Thoracic aorta (tissue), 2 donors: ENCODE data around the gene L3MBTL1. TPM values are rescaled to one million over a fixed set of nuclear protein-coding genes. Genes with fewer than 3 reads are reported as not detected.

Experiments used
- ATAC-seq: fragments of 150-250 bp; one replicate; pipeline ENCODE4 v1.8.0; 2017; ENCODE audit warnings: low read depth; ENCODE audit not compliant: insufficient number of reproducible peaks, low FRiP score
- DNase-seq: peaks from one replicate; pipeline ENCODE4 v3.0.0-alpha.2; 2020; ENCODE audit warnings: low spot score
- H3K27ac ChIP-seq, 2 donors: fragments of 200-600 bp; sonication (generic); 1 replicate in 1 of 2; 2 replicates in 1 of 2; pipeline ENCODE4 v1.5.1; 2016; ENCODE audit warnings: mild to moderate bottlenecking in 2 of 2, moderate library complexity in 2 of 2
- H3K27me3 ChIP-seq: fragments of 200-600 bp; sonication (generic); replicated peaks from 2 replicates; pipeline ENCODE4 v1.6.0; 2016; ENCODE audit warnings: mild to moderate bottlenecking; ENCODE audit not compliant: insufficient read depth
- H3K36me3 ChIP-seq: fragments of 200-600 bp; sonication (generic); one replicate; pipeline ENCODE4 v1.5.1; 2016
- H3K4me1 ChIP-seq, 2 donors: fragments of 200-600 bp; sonication (generic); 1 replicate in 1 of 2; 2 replicates in 1 of 2; pipeline versions ENCODE4 v1.5.1 to v1.6.0; 2016; ENCODE audit warnings: low read depth in 2 of 2, mild to moderate bottlenecking in 1 of 2; ENCODE audit not compliant: control insufficient read depth in 1 of 2
- H3K4me3 ChIP-seq: fragments of 200-600 bp; sonication (generic); 2 replicates; pipeline ENCODE4 v1.5.1; 2016; ENCODE audit warnings: mild to moderate bottlenecking
- H3K9me3 ChIP-seq: fragments of 200-600 bp; sonication (generic); 2 replicates; pipeline ENCODE4 v1.5.1; 2016
- CTCF ChIP-seq: fragments of 200-600 bp; sonication (generic); IDR thresholded peaks from one replicate; pipeline ENCODE4 v1.5.1; 2019; ENCODE audit warnings: antibody characterized with exemption
- total RNA-seq, 2 donors: library from RNA; depleted of rRNA; stranded (reverse); fragments of >200 nt; gene quantifications; one replicate each; pipeline versions ENCODE4 v1.1.0 to v1.2.3, GENCODE V29; 2016

The L3MBTL1 gene
- total RNA-seq, 2 donors from 2014 or later, result 15.3 to 21.4 TPM

DNA sequence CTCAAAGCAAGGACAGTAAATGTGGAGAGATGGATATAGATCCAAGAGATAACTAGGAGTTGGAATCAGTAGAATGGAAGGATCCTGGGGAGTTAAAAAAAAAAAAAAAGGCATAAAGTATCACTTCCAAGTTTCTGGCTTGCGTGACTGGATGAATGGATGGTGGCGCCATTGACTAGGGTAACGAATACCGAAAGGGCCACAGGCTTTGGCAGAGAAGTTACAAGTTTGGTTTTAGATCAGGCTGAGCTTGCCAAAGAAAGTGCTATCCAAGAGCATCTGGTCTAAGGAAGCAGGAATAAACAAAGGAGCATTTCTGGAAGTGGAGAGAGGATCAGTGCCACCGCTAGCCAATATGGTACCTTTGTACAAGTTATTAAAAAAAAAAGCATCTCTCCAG, 17.5 kb downstream of the L3MBTL1 start:
- Histone ChIP-seq H3K27ac (no peak overlapping the region), H3K36me3 (peaks cover 4% of the 10 kb centered on the region), H3K4me3 (no peak overlapping the region), H3K9me3 (no peaks in the 10 kb centered on the region), H3K4me1 (no peaks in the 10 kb centered on the region), H3K27me3 (no peaks in the 10 kb centered on the region)
- DNase-seq, result no peak
- ATAC-seq, result no peak
- no peak for TF ChIP-seq CTCF

GRCh38 chr20:43528258-43528875, 20.9 kb downstream of the L3MBTL1 start:
- no peak for TF ChIP-seq CTCF
- Histone ChIP-seq H3K9me3 (no peaks in the 10 kb centered on the region), H3K36me3 (peaks cover 4% of the 10 kb centered on the region), H3K27ac (no peak overlapping the region), H3K4me3 (no peak overlapping the region), H3K4me1 (no peaks in the 10 kb centered on the region), H3K27me3 (no peaks in the 10 kb centered on the region)
- DNase-seq, result no peak
- ATAC-seq, result no peak

GRCh38 chr20:43529051-43529450, 21.6 kb downstream of the L3MBTL1 start:
- H3K27me3 ChIP-seq, result no peaks in the 10 kb centered on the region
- H3K4me3 ChIP-seq, result no peak overlapping the region
- ATAC-seq (no peak), DNase-seq (no peak)
- no peaks in the 10 kb centered on the region for H3K4me1 ChIP-seq
- H3K27ac ChIP-seq, result no peak overlapping the region
- no peaks in the 10 kb centered on the region for H3K9me3 ChIP-seq
- H3K36me3 ChIP-seq, result peaks cover 4% of the 10 kb centered on the region
- TF ChIP-seq CTCF, result no peak

DNA sequence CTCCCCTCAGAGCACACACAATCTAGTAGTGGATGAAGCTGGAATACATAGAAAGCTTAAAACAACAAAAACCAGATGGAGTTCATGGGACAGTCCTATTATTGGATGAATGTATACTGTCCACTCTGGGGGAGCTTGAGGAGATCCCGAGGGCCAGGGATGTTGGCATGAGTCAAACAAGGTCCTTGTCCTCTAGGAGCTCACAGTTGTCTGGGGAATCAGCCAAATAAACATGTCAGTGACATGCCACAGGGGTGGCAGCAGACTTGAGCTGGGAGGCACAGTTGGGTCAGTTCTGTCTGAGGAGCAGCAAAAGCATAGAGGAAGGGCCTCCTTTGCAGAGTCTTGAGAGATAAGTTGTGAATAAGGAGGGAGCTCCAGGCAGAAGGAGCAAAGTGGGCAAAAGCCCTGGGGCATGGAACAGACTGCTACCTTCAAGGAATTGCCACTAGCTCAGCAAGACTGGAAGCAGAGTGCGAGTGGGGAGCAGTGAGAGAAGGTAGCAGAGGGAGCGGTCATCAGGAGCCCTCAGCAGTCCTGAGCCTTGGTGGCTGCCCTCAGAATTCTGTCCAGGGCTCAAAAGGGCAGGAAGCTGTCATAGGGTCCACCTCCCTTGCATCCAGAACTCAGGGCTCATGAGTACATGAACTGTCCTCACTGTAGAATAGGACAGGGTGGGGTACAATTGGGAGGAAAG, 22.1 kb downstream of the L3MBTL1 start:
- peaks cover 4% of the 10 kb centered on the region for H3K36me3 ChIP-seq
- no peak for ATAC-seq

More for the DNA sequence above, 22.1 kb downstream of the L3MBTL1 start:
- Histone ChIP-seq H3K27me3 (no peaks in the 10 kb centered on the region), H3K27ac (no peak overlapping the region), H3K4me1 (no peaks in the 10 kb centered on the region), H3K9me3 (no peaks in the 10 kb centered on the region), H3K4me3 (no peak overlapping the region)
- no peak for TF ChIP-seq CTCF
- DNase-seq, result no peak
